Adrenal gland (tissue), 5 donors: ENCODE data around the gene GPR173.
A peak's percentile ranks its signal among the peaks of the same experiment; 100 is the strongest.

Experiments used
- POLR2A ChIP-seq, 2 donors: fragments of 450-650 bp; IDR thresholded peaks; one replicate each; pipeline ENCODE4 v1.6.1; 2017; ENCODE audit warnings: antibody characterized with exemption in 2 of 2, mild to moderate bottlenecking in 2 of 2, moderate library complexity in 1 of 2
- TF ChIP-seq, protein P1 (sequence below), 6 experiments: fragments of 450-650 bp in 4 of 6; fragments of 200-600 bp in 2 of 6; sonication (generic) in 1 of 6; IDR thresholded peaks; 1 replicate in 5 of 6; 2 replicates in 1 of 6; pipeline versions ENCODE4 v1.5.1 to v1.8.0; 2016 to 2021; ENCODE audit warnings: antibody characterized with exemption in 6 of 6, mild to moderate bottlenecking in 2 of 6, moderate library complexity in 1 of 6
- donor health status: DM: no; HTN: no; CAD: no.

DNA sequence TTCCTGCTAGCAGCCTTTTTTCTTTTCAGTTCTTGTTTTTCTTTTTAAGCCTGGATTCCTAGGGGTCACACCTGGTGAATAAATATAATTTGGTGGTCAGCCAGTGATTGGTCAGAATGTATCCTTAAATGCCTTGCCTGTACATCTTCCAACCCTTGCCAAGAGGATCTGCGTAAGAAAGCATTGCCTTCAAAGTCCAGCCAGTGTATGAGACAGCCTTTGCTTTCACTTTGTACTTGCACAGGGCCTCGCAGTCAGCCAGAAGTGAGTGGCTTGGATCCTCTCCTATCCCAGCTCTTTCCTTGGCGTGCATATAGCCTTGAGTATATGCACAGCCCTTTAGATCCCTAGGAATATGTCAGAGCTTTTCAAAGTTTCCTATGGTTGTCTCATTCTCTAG, 67.5 kb downstream of the GPR173 start:
- TF ChIP-seq, protein P1, sequence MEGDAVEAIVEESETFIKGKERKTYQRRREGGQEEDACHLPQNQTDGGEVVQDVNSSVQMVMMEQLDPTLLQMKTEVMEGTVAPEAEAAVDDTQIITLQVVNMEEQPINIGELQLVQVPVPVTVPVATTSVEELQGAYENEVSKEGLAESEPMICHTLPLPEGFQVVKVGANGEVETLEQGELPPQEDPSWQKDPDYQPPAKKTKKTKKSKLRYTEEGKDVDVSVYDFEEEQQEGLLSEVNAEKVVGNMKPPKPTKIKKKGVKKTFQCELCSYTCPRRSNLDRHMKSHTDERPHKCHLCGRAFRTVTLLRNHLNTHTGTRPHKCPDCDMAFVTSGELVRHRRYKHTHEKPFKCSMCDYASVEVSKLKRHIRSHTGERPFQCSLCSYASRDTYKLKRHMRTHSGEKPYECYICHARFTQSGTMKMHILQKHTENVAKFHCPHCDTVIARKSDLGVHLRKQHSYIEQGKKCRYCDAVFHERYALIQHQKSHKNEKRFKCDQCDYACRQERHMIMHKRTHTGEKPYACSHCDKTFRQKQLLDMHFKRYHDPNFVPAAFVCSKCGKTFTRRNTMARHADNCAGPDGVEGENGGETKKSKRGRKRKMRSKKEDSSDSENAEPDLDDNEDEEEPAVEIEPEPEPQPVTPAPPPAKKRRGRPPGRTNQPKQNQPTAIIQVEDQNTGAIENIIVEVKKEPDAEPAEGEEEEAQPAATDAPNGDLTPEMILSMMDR (IDR thresholded peaks at IDR 0.05) = no peak
- TF ChIP-seq POLR2A (IDR thresholded peaks at IDR 0.05) = peak in 1 of 2 donors; percentile 44
